ENCODE data around the gene SSUH2. TPM values are rescaled to one million over a fixed set of nuclear protein-coding genes. Genes with fewer than 3 reads are reported as not detected.

The SSUH2 gene
- total RNA-seq, 1 donor = not detected

DNA sequence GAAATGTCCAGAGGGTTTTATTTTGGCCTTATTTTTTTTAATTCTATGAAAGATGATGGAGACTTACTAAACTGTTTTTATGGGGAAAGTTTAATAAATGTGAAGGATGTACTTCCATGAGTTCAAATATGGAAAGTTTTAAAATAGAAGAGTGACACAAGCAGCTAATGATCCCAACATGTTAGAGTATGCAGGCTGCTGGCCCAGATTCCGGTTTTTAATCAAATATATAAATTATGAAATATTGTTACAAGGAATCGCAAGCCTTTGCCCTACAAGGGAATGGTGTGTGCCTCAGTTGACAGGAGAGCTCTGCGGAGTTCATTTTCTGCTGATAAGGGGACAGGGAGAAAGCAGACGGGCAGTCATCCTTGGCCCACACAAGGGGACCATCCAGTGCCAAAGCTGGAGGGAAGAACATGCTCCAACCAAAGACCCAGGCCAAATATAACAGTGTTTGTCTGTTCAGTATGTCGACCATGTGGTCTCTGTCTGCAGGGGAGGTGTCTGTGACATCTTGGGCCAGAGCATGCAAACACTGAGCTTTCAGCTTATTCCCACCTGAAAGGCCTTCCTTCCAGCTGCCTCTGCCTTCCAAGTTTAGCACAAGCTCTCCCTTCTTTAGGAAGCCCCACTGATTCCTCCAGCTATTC, 69.8 kb downstream of the SSUH2 start:
- peaks cover 13% of the 10 kb centered on the region for H3K36me3 ChIP-seq (ENCODE audit: insufficient read depth, low read length)
- H2AFZ ChIP-seq (ENCODE audit: low read length) = no peak overlapping the region
- no peaks in the 10 kb centered on the region for H3K27me3 ChIP-seq (ENCODE audit: insufficient read depth, low read length)
- peaks cover 34% of the 10 kb centered on the region for H3K4me1 ChIP-seq (ENCODE audit: insufficient read depth, low read length)
- H4K20me1 ChIP-seq (ENCODE audit: insufficient read depth, low read length) = no peaks in the 10 kb centered on the region
- TF ChIP-seq, protein P1, sequence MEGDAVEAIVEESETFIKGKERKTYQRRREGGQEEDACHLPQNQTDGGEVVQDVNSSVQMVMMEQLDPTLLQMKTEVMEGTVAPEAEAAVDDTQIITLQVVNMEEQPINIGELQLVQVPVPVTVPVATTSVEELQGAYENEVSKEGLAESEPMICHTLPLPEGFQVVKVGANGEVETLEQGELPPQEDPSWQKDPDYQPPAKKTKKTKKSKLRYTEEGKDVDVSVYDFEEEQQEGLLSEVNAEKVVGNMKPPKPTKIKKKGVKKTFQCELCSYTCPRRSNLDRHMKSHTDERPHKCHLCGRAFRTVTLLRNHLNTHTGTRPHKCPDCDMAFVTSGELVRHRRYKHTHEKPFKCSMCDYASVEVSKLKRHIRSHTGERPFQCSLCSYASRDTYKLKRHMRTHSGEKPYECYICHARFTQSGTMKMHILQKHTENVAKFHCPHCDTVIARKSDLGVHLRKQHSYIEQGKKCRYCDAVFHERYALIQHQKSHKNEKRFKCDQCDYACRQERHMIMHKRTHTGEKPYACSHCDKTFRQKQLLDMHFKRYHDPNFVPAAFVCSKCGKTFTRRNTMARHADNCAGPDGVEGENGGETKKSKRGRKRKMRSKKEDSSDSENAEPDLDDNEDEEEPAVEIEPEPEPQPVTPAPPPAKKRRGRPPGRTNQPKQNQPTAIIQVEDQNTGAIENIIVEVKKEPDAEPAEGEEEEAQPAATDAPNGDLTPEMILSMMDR (IDR thresholded peaks at IDR 0.05; ENCODE audit: extremely low read depth, low read depth, low read length) = no peak
- no peak overlapping the region for H3K4me3 ChIP-seq (ENCODE audit: insufficient read depth, low read length)
- no peaks in the 10 kb centered on the region for H3K79me2 ChIP-seq (ENCODE audit: insufficient read depth, low read length)
- H3K4me2 ChIP-seq (ENCODE audit: insufficient read depth, low read length) = no peak overlapping the region
- DNase-seq (ENCODE audit: insufficient read length, low spot score, missing footprints) = no peak
- H3K27ac ChIP-seq (ENCODE audit: low read depth, low read length) = no peak overlapping the region
- no peaks in the 10 kb centered on the region for H3K9me3 ChIP-seq (ENCODE audit: low read depth, low read length)

DNA sequence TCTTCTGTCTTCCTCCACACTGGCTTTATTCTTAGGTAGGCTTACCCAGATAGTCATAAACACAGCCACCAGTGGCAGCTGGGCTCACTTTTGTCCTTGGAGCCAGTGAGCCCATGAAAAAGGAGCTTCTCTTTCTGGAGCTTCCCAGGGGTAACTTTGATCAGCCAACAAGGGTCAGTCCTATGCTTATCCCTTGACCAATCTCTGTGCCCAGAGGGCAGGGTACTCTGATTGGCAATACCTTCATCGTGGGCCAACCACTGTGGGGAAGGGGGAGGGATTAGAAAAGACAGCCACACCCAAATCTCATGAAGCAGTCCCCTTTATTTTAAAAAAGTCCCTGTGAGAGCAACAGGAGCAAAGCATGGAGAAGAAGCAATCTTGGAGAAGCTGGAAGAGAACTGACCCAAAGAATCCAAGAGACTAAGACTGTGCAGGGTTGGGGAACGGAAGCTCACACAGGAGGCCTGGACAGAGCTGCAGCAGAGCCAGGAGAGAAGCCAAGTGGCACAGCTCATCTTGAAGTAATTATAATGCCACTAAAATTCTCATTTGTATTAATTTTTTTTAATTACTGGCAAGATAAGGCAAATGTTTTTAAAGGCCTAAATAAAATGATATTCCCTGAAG, 70.4 kb downstream of the SSUH2 start:
- H3K4me3 ChIP-seq (ENCODE audit: insufficient read depth, low read length) = no peak overlapping the region
- TF ChIP-seq, protein P1 (IDR thresholded peaks at IDR 0.05; ENCODE audit: extremely low read depth, low read depth, low read length) = no peak
- no peak overlapping the region for H3K4me2 ChIP-seq (ENCODE audit: insufficient read depth, low read length)

DNA sequence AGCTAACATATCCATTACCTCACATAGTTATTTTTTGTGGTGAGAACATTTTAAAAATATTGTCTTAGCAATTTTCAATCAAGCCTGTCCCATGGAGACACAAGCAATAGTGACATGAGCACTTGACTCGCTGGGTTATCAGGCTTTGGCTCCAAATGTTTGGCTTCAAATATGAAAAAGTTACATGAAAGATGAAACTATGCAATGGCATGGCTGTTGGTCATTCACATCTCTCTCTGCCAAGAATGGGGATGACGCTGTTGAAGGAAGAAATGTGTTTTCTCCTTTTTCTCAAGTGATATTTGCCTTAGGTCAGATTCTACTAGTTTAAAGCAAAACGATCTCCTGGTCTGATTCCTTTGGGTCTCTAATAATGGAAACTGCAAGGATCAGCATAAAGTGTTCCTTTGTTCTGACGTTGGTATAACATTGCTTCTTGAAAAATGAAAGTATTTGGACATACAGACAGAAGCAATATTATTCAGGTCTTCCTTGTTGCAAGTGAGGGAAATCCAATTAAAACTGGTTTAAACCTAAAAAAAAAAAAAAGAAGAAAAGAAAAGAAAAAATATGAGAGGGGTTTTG, 71.2 kb downstream of the SSUH2 start:
- Histone ChIP-seq H2AFZ (ENCODE audit: low read length) (no peak overlapping the region), H3K27me3 (ENCODE audit: insufficient read depth, low read length) (no peaks in the 10 kb centered on the region), H3K4me3 (ENCODE audit: insufficient read depth, low read length) (no peak overlapping the region), H3K4me1 (ENCODE audit: insufficient read depth, low read length) (peaks cover 40% of the 10 kb centered on the region), H3K4me2 (ENCODE audit: insufficient read depth, low read length) (no peak overlapping the region), H3K79me2 (ENCODE audit: insufficient read depth, low read length) (no peaks in the 10 kb centered on the region), H3K9me3 (ENCODE audit: low read depth, low read length) (no peaks in the 10 kb centered on the region), H3K27ac (ENCODE audit: low read depth, low read length) (peak overlapping the region; percentile 9), H4K20me1 (ENCODE audit: insufficient read depth, low read length) (no peaks in the 10 kb centered on the region), H3K36me3 (ENCODE audit: insufficient read depth, low read length) (peaks cover 26% of the 10 kb centered on the region)
- TF ChIP-seq, protein P1 (IDR thresholded peaks at IDR 0.05; ENCODE audit: extremely low read depth, low read depth, low read length) = no peak
- DNase-seq (ENCODE audit: insufficient read length, low spot score, missing footprints) = no peak

More for the DNA sequence above, 70.4 kb downstream of the SSUH2 start:
- Histone ChIP-seq H3K27ac (ENCODE audit: low read depth, low read length) (peak overlapping the region; percentile 9), H3K9me3 (ENCODE audit: low read depth, low read length) (no peaks in the 10 kb centered on the region), H3K36me3 (ENCODE audit: insufficient read depth, low read length) (peaks cover 19% of the 10 kb centered on the region), H3K27me3 (ENCODE audit: insufficient read depth, low read length) (no peaks in the 10 kb centered on the region), H3K79me2 (ENCODE audit: insufficient read depth, low read length) (no peaks in the 10 kb centered on the region), H4K20me1 (ENCODE audit: insufficient read depth, low read length) (no peaks in the 10 kb centered on the region), H2AFZ (ENCODE audit: low read length) (no peak overlapping the region), H3K4me1 (ENCODE audit: insufficient read depth, low read length) (peaks cover 34% of the 10 kb centered on the region)
- DNase-seq (ENCODE audit: insufficient read length, low spot score, missing footprints) = no peak

DNA sequence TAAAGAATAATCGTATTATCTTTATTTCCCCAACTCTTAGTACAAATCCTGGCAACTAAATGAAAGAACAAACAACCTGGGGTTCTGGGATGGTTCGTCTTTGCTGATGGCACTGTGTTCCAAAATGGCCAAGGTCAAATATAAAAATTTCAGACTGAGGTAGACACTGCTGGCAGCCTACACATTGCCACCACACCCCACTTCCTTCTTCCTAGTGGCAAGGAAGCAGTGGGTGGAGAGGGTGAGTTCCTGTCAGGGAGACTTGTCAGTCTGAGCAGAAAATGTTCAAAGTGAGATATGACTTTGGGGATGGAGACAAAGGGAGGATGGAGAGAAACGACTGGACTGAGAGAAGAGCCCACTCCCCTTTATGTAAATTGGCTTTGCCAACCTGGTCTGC, 73.3 kb downstream of the SSUH2 start:
- Histone ChIP-seq H3K4me2 (ENCODE audit: insufficient read depth, low read length) (no peak overlapping the region), H2AFZ (ENCODE audit: low read length) (no peak overlapping the region), H3K27ac (ENCODE audit: low read depth, low read length) (no peak overlapping the region), H3K4me1 (ENCODE audit: insufficient read depth, low read length) (peaks cover 34% of the 10 kb centered on the region), H3K79me2 (ENCODE audit: insufficient read depth, low read length) (no peaks in the 10 kb centered on the region), H4K20me1 (ENCODE audit: insufficient read depth, low read length) (no peaks in the 10 kb centered on the region), H3K36me3 (ENCODE audit: insufficient read depth, low read length) (peaks cover 46% of the 10 kb centered on the region), H3K27me3 (ENCODE audit: insufficient read depth, low read length) (no peaks in the 10 kb centered on the region), H3K4me3 (ENCODE audit: insufficient read depth, low read length) (no peak overlapping the region), H3K9me3 (ENCODE audit: low read depth, low read length) (no peaks in the 10 kb centered on the region)
- TF ChIP-seq, protein P1 (IDR thresholded peaks at IDR 0.05; ENCODE audit: extremely low read depth, low read depth, low read length) = no peak
- no peak for DNase-seq (ENCODE audit: insufficient read length, low spot score, missing footprints)
